GM19452 (cell line): Measurements from ENCODE around the gene RUFY2.

Experiments used
- ATAC-seq: cut with Tn5 transposase; IDR thresholded peaks from one replicate; pipeline ENCODE4 v1.9.1; 2021; ENCODE audit not compliant: unreplicated experiment

RUFY2 gene

DNA sequence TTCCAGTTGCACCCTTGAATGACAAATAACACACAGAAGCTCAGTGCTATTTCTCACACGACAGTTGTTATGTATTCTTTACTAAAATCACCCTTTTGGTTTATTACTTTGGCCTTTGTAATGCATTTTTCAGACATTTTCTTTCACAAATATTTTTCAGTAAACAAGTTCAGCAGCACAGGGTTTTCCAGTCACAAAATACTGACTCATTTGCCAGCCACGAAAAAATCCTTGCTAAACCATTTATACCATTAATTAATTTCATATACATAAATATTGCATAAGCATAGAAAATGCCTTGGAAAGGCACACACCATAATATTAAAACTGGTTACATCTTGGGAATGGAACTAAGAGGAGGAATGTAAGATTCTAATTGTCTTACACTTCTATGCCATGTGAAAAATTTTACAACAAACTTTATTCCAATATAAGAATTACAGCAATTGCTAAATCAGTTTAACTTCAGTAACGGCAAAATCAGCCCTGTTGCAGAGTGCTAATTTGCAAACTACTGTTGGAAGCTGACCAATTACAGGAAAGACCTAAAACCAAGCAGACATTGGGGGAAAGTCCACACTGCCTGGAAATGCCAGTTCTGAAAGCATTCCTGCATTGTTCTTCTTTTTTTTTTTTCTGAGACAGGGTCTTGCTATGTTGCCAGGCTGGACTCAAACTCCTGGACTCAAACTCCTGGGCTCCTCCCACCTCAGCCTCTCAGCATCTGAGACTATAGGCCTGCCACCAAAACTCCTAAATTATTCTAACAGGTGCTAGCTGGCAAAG, 42.8 kb downstream of the RUFY2 start:
- ATAC-seq: no peak

GRCh38 chr10:68362590-68362989, 44.5 kb downstream of the RUFY2 start:
- no peak for ATAC-seq

DNA sequence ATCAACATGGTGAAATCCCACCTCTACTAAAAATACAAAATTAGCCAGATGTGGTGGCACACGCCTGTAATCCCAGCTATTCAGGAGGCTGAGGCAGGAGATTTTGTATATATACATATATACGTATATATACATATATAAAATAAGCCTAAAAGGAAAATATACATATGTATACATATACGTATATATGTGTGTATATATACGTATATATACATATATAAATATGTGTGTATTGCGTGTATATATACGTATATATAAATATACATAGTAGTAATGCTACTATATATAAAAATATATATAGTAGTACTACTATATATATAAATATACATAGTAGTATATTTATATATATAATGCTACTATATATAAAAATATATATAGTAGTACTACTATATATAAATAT, 47.9 kb downstream of the RUFY2 start:
- ATAC-seq: no peak

DNA sequence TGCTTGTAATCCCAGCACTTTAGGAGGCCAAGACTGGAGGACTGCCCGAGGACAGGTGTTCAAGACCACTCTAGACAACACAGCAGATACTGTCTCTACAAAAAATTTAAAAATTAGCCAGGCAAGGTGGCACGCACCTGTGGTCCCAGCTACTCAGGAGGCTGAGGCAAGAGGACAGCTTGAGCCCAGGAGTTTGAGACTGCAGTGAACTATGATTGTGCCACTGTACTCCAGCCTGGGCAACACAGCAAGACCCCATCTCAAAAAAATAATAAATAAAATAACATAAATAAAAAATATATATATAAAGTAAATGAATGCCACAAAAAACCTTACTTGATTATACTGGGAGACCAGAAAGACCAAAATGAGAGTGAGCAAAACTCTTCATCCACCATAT, 53.5 kb downstream of the RUFY2 start:
- ATAC-seq: no peak

DNA sequence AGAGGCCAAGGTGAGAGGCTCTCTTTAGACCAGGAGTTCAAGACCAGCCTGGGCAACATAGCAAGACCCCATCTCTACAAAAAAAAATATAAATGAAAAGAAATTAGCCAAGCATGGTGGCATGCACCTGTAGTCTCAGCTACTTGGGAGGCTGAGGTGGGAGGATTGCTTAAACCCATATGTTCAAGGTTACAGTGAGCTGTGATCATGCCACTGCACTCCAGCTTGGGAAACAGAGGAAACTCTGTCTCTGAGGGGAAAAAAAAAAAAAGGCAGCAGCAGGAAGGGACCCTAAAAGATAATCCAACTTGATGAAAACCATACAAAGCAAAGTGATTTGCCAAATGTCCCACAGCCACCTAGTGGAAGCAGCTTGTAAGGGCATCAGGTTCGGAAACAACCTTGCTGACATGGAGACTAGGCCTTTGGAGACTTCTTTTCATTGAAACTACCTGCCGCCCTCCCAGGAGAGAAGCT, 58.8 kb downstream of the RUFY2 start:
- no peak for ATAC-seq

DNA sequence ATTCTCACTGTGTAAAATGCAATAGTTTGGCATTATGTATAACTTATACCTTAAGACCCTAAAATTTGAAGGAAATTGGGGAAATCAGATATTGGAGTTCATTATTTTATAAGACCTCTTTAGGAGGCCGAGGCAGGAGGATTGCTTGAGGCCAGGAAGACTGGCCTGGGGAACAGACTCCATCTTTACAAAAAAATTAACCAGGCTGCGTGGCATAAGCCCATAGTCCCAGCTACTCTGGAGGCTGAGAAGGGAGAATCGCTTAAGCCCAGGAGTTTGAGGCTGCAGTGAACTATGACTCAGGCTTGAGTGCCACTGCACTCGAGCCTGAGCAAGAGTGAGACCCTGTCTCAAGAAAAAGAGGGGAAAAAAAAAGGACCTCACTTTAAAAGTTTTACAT, 60.3 kb downstream of the RUFY2 start:
- ATAC-seq: no peak

DNA sequence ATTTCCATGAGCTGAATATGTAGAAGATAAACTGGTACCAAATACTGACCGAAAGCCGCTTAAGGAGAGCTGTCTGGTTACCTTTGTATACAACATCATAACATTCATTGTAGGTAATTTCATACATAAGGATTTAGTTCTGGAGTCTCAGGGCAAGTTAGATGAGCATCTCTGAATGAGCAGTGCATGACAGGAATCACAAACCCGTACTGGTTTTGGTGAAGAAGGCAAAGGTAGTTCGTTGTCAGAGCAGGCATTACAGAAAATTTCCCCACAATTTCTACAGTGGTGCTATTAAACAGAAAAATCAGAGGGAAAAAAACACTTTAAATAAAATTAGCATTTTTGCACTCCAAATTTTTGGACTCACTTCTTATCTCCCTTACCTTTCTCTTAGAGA, 61.5 kb downstream of the RUFY2 start:
- no peak for ATAC-seq

DNA sequence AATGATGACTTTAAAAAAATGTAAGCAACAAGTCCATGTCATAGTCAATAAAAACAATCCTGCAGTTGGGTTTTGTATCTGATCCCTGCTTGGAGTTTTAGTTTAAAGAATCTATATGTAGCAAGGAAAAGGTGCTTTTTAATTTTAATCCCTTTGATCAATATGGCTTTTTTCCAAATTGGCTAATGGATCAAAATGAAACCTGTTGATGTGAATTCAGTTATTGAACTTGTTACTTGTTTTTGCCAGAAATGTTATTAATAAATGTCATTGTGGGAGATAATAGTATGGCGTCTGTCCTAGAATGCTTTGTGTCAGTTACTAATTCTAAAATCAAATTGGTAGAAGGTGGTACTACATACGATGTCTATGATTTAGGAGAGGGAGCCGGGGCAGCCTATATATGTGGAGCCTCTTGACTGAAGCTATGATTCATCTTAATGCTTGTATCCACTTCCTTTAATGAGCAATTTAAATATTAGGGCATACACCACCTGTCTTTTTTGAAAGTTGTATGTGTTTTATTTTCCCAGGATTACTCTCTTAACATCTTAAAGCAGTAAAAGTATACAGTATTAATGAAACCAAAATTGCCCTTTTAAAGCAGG, 64.1 kb downstream of the RUFY2 start:
- ATAC-seq: no peak

- no peak for ATAC-seq
Measured at GRCh38 chr10:68340358-68341080, 66.6 kb downstream of the RUFY2 start.

GRCh38 chr10:68336754-68337351, 70.2 kb downstream of the RUFY2 start:
- no peak for ATAC-seq

DNA sequence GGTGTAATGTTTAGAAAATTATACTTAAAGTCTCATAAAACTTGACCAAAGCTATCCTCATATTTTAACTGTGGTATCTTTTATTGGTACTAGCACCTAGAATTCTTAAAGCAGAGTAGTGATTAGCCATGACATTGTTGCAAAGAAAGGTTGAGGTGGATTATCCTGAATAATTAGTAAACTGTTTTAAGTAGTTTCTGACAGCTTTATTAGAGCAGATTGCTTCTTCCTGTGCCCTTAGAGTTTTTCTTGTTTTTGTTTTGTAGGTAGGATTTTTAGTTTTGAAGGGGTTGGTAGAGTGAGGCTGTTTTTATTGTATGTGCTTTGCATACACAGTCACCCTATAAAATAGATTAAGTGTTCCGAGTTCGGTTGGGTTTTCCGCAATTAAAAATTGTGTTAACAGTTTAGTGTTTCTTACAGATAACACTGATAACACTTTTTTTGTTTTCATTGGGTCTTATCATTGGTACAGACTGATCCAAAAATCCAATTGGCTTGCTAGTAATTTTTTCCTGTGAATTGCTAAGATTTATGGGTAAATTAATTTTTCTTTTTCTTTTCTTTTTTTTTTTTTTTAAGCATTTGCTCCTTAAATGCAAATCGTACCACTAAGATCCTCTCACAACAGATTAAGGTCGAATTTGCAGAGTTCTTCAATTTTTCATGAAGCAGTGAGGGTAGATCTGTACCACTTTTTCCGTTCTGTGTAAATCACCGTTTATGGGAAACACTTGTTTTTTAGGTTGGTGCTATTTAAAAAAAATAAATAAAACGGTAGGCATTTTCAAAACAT, 72.2 kb downstream of the RUFY2 start:
- ATAC-seq: no peak

- no peak for ATAC-seq
Measured at GRCh38 chr10:68333440-68334431, 73.3 kb downstream of the RUFY2 start.

DNA sequence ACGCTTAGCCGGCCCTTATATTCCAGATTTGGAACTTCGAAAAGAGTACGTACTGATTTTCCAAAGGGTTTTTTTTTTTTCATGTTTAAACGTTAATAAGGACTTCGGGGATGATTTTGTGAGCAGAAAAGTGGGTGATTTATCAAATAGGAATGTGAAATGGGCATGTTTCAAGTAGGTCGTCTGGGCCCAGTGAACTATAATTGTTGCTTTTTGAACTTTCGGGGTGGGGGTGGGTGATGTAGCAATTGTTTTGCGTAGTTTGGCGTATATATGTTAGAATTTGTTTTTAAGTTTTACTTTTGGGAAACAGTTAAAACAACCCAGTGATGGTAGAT, 74.0 kb downstream of the RUFY2 start:
- no peak for ATAC-seq

DNA sequence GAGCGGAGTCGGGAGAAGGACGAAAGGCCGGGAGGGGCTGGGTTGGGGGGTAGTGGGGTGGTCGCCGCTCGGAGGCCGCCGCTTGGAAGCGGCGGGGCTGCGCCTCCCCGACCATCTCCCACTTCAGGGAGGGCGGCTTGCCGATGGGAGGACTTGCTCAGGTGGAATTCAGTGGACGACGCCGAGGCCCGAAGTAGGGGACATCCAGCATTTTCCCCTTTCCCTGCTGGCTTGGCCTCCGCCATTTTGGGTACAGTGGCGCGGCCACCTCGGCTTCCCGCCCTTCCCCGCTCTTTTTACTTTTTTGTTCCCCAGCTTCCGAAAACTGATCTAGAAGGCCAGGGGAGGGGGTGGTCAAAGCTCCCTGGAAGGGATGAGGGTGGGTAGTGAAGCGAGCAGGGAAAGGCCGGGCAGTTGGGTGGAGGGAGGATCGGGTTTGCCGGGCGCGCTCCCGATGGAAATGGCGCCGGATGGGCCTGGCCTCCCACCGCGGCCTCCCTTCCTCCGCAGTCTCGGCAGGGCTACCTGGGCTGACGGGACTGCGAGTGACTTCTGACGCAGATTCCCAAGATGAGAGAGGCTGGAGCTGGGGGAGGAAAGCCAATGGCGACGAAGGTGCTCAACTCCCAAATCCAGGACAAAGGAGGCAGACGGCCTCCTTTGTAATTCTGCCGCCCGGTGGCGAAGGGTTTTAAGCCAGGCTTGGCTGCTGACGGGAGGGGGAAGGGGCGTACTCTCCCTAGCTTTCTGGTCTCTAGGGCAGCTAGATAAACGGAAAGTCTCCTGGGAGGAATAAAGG, 74.6 kb downstream of the RUFY2 start, which contains the start of gene PBLD:
Gene PBLD, minus strand, starts transcription at position 670 of the 799 bp plus-strand sequence. CDS start 26,084 bp downstream, outside the sequence.
- ATAC-seq: peak; percentile 22

DNA sequence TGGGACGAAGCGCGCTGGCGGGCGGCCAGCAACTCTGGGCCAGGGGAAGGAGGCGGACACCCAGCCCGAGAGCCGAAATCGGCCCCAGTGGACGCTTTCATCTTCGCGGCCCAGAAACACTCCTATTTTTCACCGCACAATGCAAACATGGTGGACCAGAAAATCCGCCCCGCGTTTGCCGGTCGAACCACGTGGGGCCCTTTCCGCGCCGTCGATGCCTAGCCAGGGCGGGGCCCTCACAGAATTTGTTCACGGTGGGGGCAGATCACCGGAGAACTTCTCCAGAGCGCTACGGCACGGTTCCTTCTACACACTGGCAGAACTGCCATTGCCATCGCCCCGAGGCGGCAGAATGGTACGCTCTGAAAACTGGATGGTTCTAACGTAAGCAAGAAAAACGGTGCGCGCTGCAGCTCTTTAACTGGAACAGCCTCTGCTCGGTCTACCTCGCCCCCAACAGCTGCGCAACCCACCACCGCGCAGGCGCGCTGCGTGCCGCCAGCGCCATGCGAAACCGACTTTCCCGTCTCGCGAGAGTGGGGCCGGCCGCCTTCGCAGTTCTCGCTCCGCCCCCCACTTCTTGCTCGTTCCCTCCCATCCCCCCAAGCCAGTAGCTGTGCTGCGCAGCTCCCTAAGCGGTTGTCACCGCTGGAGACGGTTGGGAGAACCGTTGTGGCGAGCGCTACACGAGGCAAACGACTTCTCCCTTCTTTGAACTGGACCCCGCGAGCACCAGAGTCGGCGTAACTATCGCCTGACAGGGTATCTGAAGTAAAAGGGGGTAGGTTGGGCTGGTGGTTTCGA, 75.4 kb downstream of the RUFY2 start, which contains the start of gene HNRNPH3:
Gene HNRNPH3, plus strand, starts transcription at position 610 of the 804 bp plus-strand sequence. CDS start 5,158 bp downstream, outside the sequence.
- ATAC-seq: peak; percentile 74

DNA sequence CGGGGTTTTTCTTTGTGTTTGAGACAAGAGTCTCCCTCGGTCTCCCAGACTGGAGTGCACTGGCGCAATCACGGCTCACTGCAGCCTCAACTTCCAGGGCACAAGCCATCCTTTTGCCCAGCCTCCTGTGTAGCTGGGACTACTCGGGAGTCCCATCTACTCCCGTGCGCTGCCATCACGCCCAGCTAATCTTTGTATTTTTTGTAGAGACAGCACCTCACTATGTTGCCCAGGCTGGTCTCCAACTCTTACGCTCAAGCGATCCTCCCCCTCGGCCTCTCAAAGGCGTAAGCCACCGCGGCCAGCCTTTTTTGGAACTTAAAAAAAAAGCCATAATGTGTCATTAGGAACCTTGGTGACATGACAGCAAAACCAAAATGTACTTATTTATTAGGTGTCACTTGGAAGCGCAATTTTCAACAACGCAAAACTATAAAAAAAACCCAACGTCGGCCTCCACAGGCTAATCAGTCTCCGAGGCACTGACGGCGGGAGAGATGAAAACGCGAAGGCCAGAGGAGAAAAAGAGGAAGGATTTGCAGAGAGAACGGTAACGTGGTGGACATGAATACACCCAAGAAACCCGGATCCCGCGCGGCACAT, 76.1 kb downstream of the RUFY2 start:
- no peak for ATAC-seq

DNA sequence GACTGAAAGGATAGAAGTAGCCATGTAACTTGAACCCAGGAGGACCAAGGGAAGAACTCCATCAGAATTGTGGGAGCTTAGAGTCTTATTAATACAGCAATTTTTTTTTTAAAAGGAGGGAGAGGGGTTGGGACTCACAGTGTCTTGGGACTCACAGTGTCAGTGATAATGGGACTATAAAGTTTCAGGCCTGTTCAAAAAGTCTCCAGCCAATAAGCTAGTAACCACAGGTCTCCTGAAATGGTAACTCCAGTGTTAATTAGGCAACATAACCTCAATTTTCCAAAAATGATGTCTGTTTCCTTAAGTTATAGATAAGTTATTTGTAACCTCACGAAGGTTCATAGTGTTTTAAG, 77.6 kb downstream of the RUFY2 start:
- no peak for ATAC-seq
